H1 (cell line): ENCODE data around the gene LPO. TPM values are rescaled to one million over a fixed set of nuclear protein-coding genes. Genes with fewer than 3 reads are reported as not detected.

Experiments
- BCL11A ChIP-seq, 2 experiments: IDR thresholded peaks; one replicate each; pipeline ENCODE4 v1.6.1; 2011; ENCODE audit warnings: low read depth in 2 of 2, low read length in 2 of 2, mild to moderate bottlenecking in 2 of 2
- CBX5 ChIP-seq: fragments of 300-800, 300-1000 bp; sonication (generic); IDR thresholded peaks from 2 replicates; pipeline ENCODE4 v1.7.1; 2016; ENCODE audit warnings: antibody characterized with exemption, low read length, low read depth
- CTBP2 ChIP-seq: IDR thresholded peaks from 2 replicates; pipeline ENCODE4 v1.7.0; 2011; ENCODE audit warnings: borderline replicate concordance, mild to moderate bottlenecking, moderate library complexity, mixed read lengths, low read length; ENCODE audit not compliant: insufficient read depth, insufficient read length
- KDM1A ChIP-seq: fragments of 200-600, 300-600 bp; sonication (generic); IDR thresholded peaks from 2 replicates; pipeline ENCODE4 v1.7.1; 2016; ENCODE audit warnings: mild to moderate bottlenecking, low read length, borderline replicate concordance
- NANOG ChIP-seq: IDR thresholded peaks from 2 replicates; pipeline ENCODE4 v1.6.1; 2011; ENCODE audit warnings: low read length, low read depth, mild to moderate bottlenecking, inconsistent platforms; ENCODE audit not compliant: insufficient read depth, poor library complexity, severe bottlenecking
- RXRA ChIP-seq: IDR thresholded peaks from 2 replicates; pipeline ENCODE4 v1.6.1; 2011; ENCODE audit warnings: low read depth, mild to moderate bottlenecking, low read length, moderate library complexity; ENCODE audit not compliant: insufficient read depth
- polyA plus RNA-seq, 7 experiments: library from polyadenylated mRNA; depleted of rRNA in 3 of 7; stranded (reverse) in 5 of 7; unstranded in 2 of 7; fragments of >200 nt in 5 of 7; fragments of 200-250 nt in 2 of 7; gene quantifications; 1 replicate in 5 of 7; 2 replicates in 1 of 7; 4 replicates in 1 of 7; pipeline versions ENCODE4 v1.2.1 to v1.2.3, GENCODE V29; 2011 to 2013; ENCODE audit warnings: missing spikeins in 2 of 7, mixed read lengths in 2 of 7
- total RNA-seq: library from RNA; stranded (reverse); fragmentation: NEBNext Ultra II Directional; extraction: Animal tissue kit (Norgen Biotek cat#: 25700); gene quantifications from 2 replicates; pipeline ENCODE4 v1.2.1, GENCODE V29; 2021
- TF ChIP-seq, protein P1 (sequence below): IDR thresholded peaks from 2 replicates; pipeline ENCODE4 v1.6.1; 2012; ENCODE audit warnings: low read length, inconsistent platforms

Gene LPO
- total and polyA plus RNA-seq, 2 of the 8 experiments (the other 6 are each of a cell fraction or from before 2014, with no cell fraction given) = 0.38 to 0.52 TPM

DNA sequence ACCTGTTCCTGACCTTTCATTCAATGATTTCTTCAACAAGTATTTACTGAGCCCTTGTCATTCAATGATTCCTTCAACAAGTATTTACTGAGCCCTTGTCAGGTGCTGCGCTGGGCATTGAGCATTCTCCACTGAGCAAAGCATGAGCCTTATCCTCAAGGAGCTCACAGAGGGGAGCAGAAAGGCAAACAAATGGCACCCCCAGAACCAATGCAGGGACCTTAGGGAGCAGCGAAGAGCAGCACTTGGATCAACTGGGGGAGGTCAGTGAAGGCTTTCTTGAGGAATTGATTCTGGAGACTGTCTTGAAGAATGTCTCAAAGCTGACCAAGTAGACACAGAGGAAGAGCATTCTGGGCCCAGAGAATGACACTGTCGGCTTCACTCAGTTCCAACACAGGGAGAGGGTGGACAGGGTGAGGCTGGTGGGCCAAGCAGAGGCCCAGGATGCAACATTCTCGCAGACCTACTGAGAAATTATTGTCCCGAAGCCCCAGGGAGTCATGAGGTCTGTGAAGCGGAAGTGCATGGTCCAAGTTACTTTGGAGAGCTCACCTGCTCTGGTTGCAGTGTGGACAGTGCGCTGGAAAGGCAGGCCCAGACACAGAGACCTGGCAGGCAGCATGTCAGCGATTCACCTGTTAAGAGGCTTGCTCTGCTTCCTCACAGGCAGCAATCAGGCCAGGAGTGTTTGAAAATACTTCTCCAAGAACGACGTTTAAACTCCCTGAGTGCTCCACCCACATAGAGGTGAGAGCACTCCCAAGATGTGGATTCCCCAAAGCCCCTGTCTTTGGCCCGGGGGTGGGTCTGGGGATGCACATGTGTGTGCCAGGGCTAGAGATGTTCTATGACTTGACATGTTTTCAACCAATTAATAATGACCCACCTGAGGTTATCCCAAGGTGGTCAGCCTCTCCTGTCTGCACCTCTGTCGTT, 45.6 kb downstream of the LPO start (continued):
- TF ChIP-seq, protein P1, sequence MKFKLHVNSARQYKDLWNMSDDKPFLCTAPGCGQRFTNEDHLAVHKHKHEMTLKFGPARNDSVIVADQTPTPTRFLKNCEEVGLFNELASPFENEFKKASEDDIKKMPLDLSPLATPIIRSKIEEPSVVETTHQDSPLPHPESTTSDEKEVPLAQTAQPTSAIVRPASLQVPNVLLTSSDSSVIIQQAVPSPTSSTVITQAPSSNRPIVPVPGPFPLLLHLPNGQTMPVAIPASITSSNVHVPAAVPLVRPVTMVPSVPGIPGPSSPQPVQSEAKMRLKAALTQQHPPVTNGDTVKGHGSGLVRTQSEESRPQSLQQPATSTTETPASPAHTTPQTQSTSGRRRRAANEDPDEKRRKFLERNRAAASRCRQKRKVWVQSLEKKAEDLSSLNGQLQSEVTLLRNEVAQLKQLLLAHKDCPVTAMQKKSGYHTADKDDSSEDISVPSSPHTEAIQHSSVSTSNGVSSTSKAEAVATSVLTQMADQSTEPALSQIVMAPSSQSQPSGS = no peak
- TF ChIP-seq KDM1A (no peak), NANOG (no peak), RXRA (no peak), BCL11A (IDR thresholded peaks at IDR 0.05; ENCODE audit: low read depth in 2 of 2, low read length in 2 of 2) (no peak), CBX5 (no peak), CTBP2 (no peak)
